GM23338 (cell line): ENCODE data around the gene DRAM2. TPM values are rescaled to one million over a fixed set of nuclear protein-coding genes. Genes with fewer than 3 reads are reported as not detected.

Experiments used
- ATAC-seq: fragments of 200-7000 bp; cut with Tn5 transposase; 3 replicates; pipeline ENCODE4 v1.9.1; 2020
- DNase-seq: peaks from one replicate; pipeline ENCODE4 v3.0.0-alpha.2; 2015; ENCODE audit warnings: low spot score
- H2AFZ ChIP-seq: fragments of 200-600 bp; sonication (generic); 2 replicates; pipeline ENCODE4 v1.8.0; 2016; ENCODE audit warnings: antibody characterized with exemption, mild to moderate bottlenecking, moderate library complexity
- H3F3A ChIP-seq: fragments of 200-600 bp; sonication (generic); replicated peaks from 2 replicates; pipeline ENCODE4 v1.8.0; 2017; ENCODE audit warnings: antibody characterized with exemption, mixed run types, low read depth
- H3K27ac ChIP-seq: fragments of 200-600 bp; sonication (generic); 2 replicates; pipeline ENCODE4 v1.6.1; 2016; ENCODE audit warnings: low read depth
- H3K27me3 ChIP-seq: fragments of 200-600 bp; sonication (generic); 2 replicates; pipeline ENCODE4 v1.8.0; 2016; ENCODE audit warnings: mild to moderate bottlenecking, mixed run types, moderate library complexity; ENCODE audit not compliant: insufficient read depth
- H3K36me3 ChIP-seq: fragments of 200-600 bp; sonication (generic); 2 replicates; pipeline ENCODE4 v1.8.0; 2016; ENCODE audit warnings: mild to moderate bottlenecking; ENCODE audit not compliant: insufficient read depth
- H3K4me1 ChIP-seq: fragments of 200-600 bp; sonication (generic); 2 replicates; pipeline ENCODE4 v1.8.0; 2016; ENCODE audit warnings: mild to moderate bottlenecking, moderate library complexity; ENCODE audit not compliant: insufficient read depth
- H3K4me2 ChIP-seq: fragments of 200-600 bp; sonication (generic); 2 replicates; pipeline ENCODE4 v1.7.1; 2017; ENCODE audit warnings: mixed run types
- H3K4me3 ChIP-seq: fragments of 200-600 bp; sonication (generic); 2 replicates; pipeline ENCODE4 v1.6.1; 2016; ENCODE audit warnings: mixed run types
- H3K79me2 ChIP-seq: fragments of 200-600 bp; sonication (generic); replicated peaks from 2 replicates; pipeline ENCODE4 v1.8.0; 2017; ENCODE audit warnings: mild to moderate bottlenecking; ENCODE audit not compliant: insufficient read depth
- H3K9me2 ChIP-seq: fragments of 200-600 bp; sonication (generic); 2 replicates; pipeline ENCODE4 v1.8.0; 2017; ENCODE audit not compliant: insufficient read depth
- H4K20me1 ChIP-seq: fragments of 200-600 bp; sonication (generic); replicated peaks from 2 replicates; pipeline ENCODE4 v1.8.0; 2017; ENCODE audit warnings: mild to moderate bottlenecking; ENCODE audit not compliant: insufficient read depth
- H3K27ac Mint-ChIP-seq: 2 replicates; pipeline ENCODE4 v1.8.0; 2020; ENCODE audit warnings: inconsistent platforms, mild to moderate bottlenecking, moderate library complexity, mixed read lengths
- H3K27me3 Mint-ChIP-seq: 3 replicates; pipeline ENCODE4 v1.8.0; 2022; ENCODE audit warnings: low read depth, mild to moderate bottlenecking, moderate library complexity, mixed read lengths, inconsistent platforms; ENCODE audit not compliant: insufficient read depth, poor library complexity
- H3K36me3 Mint-ChIP-seq: 3 replicates; pipeline ENCODE4 v1.8.0; 2021; ENCODE audit warnings: low read depth, mild to moderate bottlenecking, inconsistent platforms, moderate library complexity, mixed read lengths
- H3K4me1 Mint-ChIP-seq: 3 replicates; pipeline ENCODE4 v1.8.0; 2020; ENCODE audit warnings: mild to moderate bottlenecking, inconsistent platforms, mixed read lengths
- H3K4me3 Mint-ChIP-seq: 3 replicates; pipeline ENCODE4 v1.8.0; 2021; ENCODE audit warnings: moderate library complexity, mild to moderate bottlenecking, inconsistent platforms, mixed read lengths
- H3K9me3 Mint-ChIP-seq: 3 replicates; pipeline ENCODE4 v1.8.0; 2020; ENCODE audit warnings: moderate library complexity, mild to moderate bottlenecking, inconsistent platforms, mixed read lengths
- CREB1 ChIP-seq: fragments of 250-450 bp; sonication (Bioruptor Pico); IDR thresholded peaks from 2 replicates; pipeline ENCODE4 v1.5.0; 2020; ENCODE audit warnings: low read depth, mild to moderate bottlenecking, moderate library complexity
- EZH2phosphoT487 ChIP-seq: fragments of 200-600 bp; sonication (generic); IDR thresholded peaks from one replicate; pipeline ENCODE4 v1.8.1; 2018; ENCODE audit warnings: antibody characterized with exemption; ENCODE audit not compliant: unreplicated experiment
- JUNB ChIP-seq: IDR thresholded peaks from one replicate; pipeline ENCODE4 v1.6.1; 2016; ENCODE audit warnings: antibody characterized with exemption; ENCODE audit not compliant: unreplicated experiment
- ZNF114 ChIP-seq: fragments of 250-450 bp; sonication (Bioruptor Pico); IDR thresholded peaks from 2 replicates; pipeline ENCODE4 v1.5.0; 2020; ENCODE audit warnings: mild to moderate bottlenecking, moderate library complexity
- ZNF331 ChIP-seq: fragments of 250-450 bp; sonication (Bioruptor Pico); IDR thresholded peaks from 2 replicates; pipeline ENCODE4 v1.5.0; 2020; ENCODE audit warnings: low read depth, mild to moderate bottlenecking, moderate library complexity
- polyA plus RNA-seq: library from polyadenylated mRNA; unstranded; fragments of >200 nt; fragmentation: Nextera tagmentation; extraction: Ambion mirVana; gene quantifications from 2 replicates; pipeline ENCODE4 v1.2.1, GENCODE V29; 2016
- total RNA-seq: library from RNA; depleted of rRNA; stranded (reverse); fragments of >200 nt; shearing (Covaris generic); gene quantifications from 2 replicates; pipeline ENCODE4 v1.2.3, GENCODE V29; 2014
- TF ChIP-seq, protein P1 (sequence below), 2 experiments: fragments of 200-600 bp in 1 of 2; sonication (generic) in 1 of 2; conservative IDR thresholded peaks; 2 replicates each; pipeline versions ENCODE4 v1.5.1 to v1.6.1; 2016 to 2017; ENCODE audit warnings: antibody characterized with exemption in 2 of 2, low read depth in 2 of 2, mild to moderate bottlenecking in 2 of 2, moderate library complexity in 1 of 2
- TF ChIP-seq, protein P2 (sequence below): IDR thresholded peaks from one replicate; pipeline ENCODE4 v1.6.1; 2018; ENCODE audit warnings: antibody characterized with exemption; ENCODE audit not compliant: unreplicated experiment
- TF ChIP-seq, protein P3 (sequence below): IDR thresholded peaks from 2 replicates; pipeline ENCODE4 v1.6.1; 2016; ENCODE audit warnings: antibody characterized with exemption

The DRAM2 gene
- total and polyA plus RNA-seq, 2 experiments from 2014 or later: 22.9 to 45.9 TPM

DNA sequence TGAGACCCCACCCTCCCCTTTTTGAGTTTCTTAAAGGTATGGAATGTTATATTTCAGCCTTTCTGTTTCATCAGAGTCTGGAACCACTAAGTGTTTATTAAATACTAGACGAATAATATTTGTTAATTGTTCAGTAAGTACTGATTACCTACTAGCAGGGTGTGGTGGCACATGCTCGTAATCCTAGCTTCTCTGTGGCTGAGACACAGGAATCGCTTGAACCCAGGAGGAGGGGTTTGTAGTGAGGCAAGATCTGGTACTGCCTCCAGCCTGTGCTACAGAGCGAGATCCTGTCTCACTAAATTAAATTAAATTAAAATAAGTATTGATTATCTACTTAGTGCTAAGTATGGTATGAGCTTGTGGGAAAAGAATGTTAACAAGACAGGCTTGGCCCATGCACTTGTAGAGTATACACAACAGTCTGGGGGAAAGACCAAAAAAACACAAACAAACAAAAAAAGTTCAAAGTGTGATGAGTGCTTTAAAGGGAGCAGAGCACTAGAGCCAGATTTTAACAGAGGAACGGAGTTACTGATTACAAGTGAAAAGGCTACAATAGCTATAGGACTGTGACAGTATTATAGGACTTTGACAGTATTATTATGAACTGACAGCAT, 2.6 kb upstream of the DRAM2 start (continued):
- TF ChIP-seq, protein P1, sequence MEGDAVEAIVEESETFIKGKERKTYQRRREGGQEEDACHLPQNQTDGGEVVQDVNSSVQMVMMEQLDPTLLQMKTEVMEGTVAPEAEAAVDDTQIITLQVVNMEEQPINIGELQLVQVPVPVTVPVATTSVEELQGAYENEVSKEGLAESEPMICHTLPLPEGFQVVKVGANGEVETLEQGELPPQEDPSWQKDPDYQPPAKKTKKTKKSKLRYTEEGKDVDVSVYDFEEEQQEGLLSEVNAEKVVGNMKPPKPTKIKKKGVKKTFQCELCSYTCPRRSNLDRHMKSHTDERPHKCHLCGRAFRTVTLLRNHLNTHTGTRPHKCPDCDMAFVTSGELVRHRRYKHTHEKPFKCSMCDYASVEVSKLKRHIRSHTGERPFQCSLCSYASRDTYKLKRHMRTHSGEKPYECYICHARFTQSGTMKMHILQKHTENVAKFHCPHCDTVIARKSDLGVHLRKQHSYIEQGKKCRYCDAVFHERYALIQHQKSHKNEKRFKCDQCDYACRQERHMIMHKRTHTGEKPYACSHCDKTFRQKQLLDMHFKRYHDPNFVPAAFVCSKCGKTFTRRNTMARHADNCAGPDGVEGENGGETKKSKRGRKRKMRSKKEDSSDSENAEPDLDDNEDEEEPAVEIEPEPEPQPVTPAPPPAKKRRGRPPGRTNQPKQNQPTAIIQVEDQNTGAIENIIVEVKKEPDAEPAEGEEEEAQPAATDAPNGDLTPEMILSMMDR (conservative IDR thresholded peaks at IDR 0.05; ENCODE audit: low read depth in 2 of 2): no peak
- TF ChIP-seq JUNB: no peak
- TF ChIP-seq CREB1 (CRISPR knock-in tag): no peak
- TF ChIP-seq, protein P2, sequence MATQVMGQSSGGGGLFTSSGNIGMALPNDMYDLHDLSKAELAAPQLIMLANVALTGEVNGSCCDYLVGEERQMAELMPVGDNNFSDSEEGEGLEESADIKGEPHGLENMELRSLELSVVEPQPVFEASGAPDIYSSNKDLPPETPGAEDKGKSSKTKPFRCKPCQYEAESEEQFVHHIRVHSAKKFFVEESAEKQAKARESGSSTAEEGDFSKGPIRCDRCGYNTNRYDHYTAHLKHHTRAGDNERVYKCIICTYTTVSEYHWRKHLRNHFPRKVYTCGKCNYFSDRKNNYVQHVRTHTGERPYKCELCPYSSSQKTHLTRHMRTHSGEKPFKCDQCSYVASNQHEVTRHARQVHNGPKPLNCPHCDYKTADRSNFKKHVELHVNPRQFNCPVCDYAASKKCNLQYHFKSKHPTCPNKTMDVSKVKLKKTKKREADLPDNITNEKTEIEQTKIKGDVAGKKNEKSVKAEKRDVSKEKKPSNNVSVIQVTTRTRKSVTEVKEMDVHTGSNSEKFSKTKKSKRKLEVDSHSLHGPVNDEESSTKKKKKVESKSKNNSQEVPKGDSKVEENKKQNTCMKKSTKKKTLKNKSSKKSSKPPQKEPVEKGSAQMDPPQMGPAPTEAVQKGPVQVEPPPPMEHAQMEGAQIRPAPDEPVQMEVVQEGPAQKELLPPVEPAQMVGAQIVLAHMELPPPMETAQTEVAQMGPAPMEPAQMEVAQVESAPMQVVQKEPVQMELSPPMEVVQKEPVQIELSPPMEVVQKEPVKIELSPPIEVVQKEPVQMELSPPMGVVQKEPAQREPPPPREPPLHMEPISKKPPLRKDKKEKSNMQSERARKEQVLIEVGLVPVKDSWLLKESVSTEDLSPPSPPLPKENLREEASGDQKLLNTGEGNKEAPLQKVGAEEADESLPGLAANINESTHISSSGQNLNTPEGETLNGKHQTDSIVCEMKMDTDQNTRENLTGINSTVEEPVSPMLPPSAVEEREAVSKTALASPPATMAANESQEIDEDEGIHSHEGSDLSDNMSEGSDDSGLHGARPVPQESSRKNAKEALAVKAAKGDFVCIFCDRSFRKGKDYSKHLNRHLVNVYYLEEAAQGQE: no peak
- TF ChIP-seq ZNF331 (CRISPR knock-in tag): no peak
- TF ChIP-seq EZH2phosphoT487: no peak

DNA sequence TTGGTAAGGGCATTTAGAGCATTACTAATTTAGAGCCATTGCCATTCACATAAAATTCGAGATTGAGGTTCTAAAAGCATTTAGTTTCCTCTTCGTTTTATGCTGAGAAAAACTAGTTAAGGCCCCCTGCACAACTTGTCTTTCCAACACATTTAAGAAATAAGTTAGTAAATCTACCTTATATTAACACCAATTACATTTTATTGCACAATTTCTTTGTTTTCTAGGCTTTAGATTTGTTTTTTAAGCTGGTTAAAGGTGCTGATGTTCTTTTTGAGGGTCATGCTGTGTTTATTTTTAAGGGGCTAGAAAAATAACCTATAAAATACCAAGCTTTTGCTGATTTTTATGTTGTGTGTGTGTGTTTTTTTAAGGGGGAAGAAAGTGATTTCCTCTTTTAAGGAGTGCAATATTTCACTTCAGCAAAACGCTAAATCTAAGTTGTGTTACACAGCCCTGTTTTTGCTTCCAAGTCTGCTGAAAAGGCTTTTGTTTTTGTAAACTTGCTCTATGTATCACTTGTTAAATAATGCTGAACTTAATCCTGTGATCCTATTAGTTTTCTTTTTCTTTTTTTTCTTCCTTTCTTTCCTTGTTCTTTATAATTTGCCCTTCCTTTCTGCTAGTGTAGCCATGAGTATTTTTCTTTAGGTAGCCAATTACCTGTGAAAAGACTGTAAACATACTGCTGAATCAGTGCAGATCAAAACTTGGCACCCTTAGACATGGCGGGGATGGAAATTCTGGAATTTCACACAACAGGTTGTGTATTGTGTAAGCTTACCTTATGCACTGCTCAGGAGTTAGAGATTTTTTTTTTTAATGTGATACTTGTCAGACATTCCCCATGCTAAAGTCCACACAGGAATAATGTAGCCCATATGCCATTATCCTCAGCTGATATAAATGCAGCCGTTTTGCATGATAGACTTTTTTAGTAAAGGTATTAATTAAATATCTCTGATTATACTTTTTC, 1.6 kb upstream of the DRAM2 start:
- Mint-ChIP-seq H3K4me1 (peaks cover 32% of the 10 kb centered on the region), H3K27ac (no peak overlapping the region), H3K36me3 (peaks cover 7% of the 10 kb centered on the region), H3K9me3 (no peaks in the 10 kb centered on the region), H3K27me3 (peaks cover 2% of the 10 kb centered on the region), H3K4me3 (peak overlapping the region; percentile 96)
- TF ChIP-seq ZNF114 (CRISPR knock-in tag) (no peak), JUNB (no peak)
- TF ChIP-seq, protein P3, sequence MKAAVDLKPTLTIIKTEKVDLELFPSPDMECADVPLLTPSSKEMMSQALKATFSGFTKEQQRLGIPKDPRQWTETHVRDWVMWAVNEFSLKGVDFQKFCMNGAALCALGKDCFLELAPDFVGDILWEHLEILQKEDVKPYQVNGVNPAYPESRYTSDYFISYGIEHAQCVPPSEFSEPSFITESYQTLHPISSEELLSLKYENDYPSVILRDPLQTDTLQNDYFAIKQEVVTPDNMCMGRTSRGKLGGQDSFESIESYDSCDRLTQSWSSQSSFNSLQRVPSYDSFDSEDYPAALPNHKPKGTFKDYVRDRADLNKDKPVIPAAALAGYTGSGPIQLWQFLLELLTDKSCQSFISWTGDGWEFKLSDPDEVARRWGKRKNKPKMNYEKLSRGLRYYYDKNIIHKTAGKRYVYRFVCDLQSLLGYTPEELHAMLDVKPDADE: no peak
- Histone ChIP-seq H3K9me2 (no peaks in the 10 kb centered on the region), H3K36me3 (peaks cover 6% of the 10 kb centered on the region; the same call in 1 of the 2 replicates), H3K4me3 (peak overlapping the region; percentile 76), H3K4me1 (peaks cover 20% of the 10 kb centered on the region), H3F3A (no peaks in the 10 kb centered on the region), H2AFZ (no peak overlapping the region), H3K27ac (no peak overlapping the region), H3K27me3 (no peaks in the 10 kb centered on the region), H3K4me2 (peak overlapping the region; percentile 89), H4K20me1 (no peaks in the 10 kb centered on the region; the same call in none of the 2 replicates), H3K79me2 (peaks cover 73% of the 10 kb centered on the region)
- ATAC-seq (no peak), DNase-seq (no peak)
